Activated naive CD8-positive, alpha-beta T cell treated with anti-CD3 and anti-CD28 coated beads, Interleukin-2, amount 10 ng/mL, durations not matched to agents 7 days and 5 days (primary cell): ENCODE measurements around the gene TMEM8B. TPM values are rescaled to one million over a fixed set of nuclear protein-coding genes. Genes with fewer than 3 reads are reported as not detected.

ENCODE experiments used
- ATAC-seq: fragments of 150-1000 bp; cut with Tn5 transposase; one replicate; pipeline ENCODE4 v1.10.0; 2021; ENCODE audit warnings: low read depth, moderate library complexity
- POLR2A ChIA-PET: fragments of 350-600 bp; sonication (Branson Sonifier 250); formaldehyde crosslinking; loops from one replicate; lab custom pipeline; 2021; ENCODE audit warnings: antibody characterized with exemption; lab: Charles Lee
- DNase-seq: peaks from one replicate; pipeline ENCODE4 v3.0.0; 2021
- H3K27ac Mint-ChIP-seq: one replicate; pipeline ENCODE4 v1.8.0; 2022; ENCODE audit warnings: mild to moderate bottlenecking, mixed read lengths
- H3K27me3 Mint-ChIP-seq: one replicate; pipeline ENCODE4 v1.8.0; 2022; ENCODE audit warnings: mild to moderate bottlenecking, moderate library complexity, mixed read lengths
- H3K36me3 Mint-ChIP-seq: one replicate; pipeline ENCODE4 v1.8.0; 2021; ENCODE audit warnings: mild to moderate bottlenecking, mixed read lengths
- H3K4me1 Mint-ChIP-seq: one replicate; pipeline ENCODE4 v1.8.0; 2021; ENCODE audit warnings: mixed read lengths
- H3K4me3 Mint-ChIP-seq: one replicate; pipeline ENCODE4 v1.8.0; 2022; ENCODE audit warnings: mild to moderate bottlenecking, moderate library complexity, mixed read lengths
- H3K9me3 Mint-ChIP-seq: one replicate; pipeline ENCODE4 v1.8.0; 2021; ENCODE audit warnings: mixed read lengths
- total RNA-seq, 2 experiments: library from RNA; stranded (reverse); gene quantifications; one replicate each; pipeline ENCODE4 v1.2.3, GENCODE V29; 2021

The TMEM8B gene
- total RNA-seq, 2 experiments from 2014 or later = 5.9 to 6.1 TPM

GRCh38 chr9:35852876-35853865 is 24.1 kb downstream of the TMEM8B start:
- H3K4me3 Mint-ChIP-seq = no peak overlapping the region
- DNase-seq = no peak
- H3K27me3 Mint-ChIP-seq = peaks cover 3% of the 10 kb centered on the region
- no peak for ATAC-seq
- POLR2A ChIA-PET = no interaction called here
- H3K4me1 Mint-ChIP-seq = peaks cover 3% of the 10 kb centered on the region
- no peak overlapping the region for H3K27ac Mint-ChIP-seq
- H3K36me3 Mint-ChIP-seq = no peaks in the 10 kb centered on the region
- no peaks in the 10 kb centered on the region for H3K9me3 Mint-ChIP-seq

GRCh38 chr9:35854091-35854762 is 25.2 kb downstream of the TMEM8B start:
- Mint-ChIP-seq H3K27me3 (peaks cover 3% of the 10 kb centered on the region), H3K27ac (no peak overlapping the region), H3K36me3 (no peaks in the 10 kb centered on the region)

GRCh38 chr9:35856206-35856605 is 27.2 kb downstream of the TMEM8B start:
- Mint-ChIP-seq H3K4me1 (no peaks in the 10 kb centered on the region), H3K36me3 (no peaks in the 10 kb centered on the region), H3K9me3 (no peaks in the 10 kb centered on the region), H3K27me3 (peaks cover 3% of the 10 kb centered on the region), H3K4me3 (no peak overlapping the region), H3K27ac (no peak overlapping the region)
- ATAC-seq (no peak), DNase-seq (no peak)
- POLR2A ChIA-PET = no interaction called here

More at GRCh38 chr9:35854091-35854762, 25.2 kb downstream of the TMEM8B start:
- Mint-ChIP-seq H3K4me1 (no peaks in the 10 kb centered on the region), H3K4me3 (no peak overlapping the region), H3K9me3 (no peaks in the 10 kb centered on the region)
- ATAC-seq (no peak), DNase-seq (no peak)
- POLR2A ChIA-PET = no interaction called here

GRCh38 chr9:35856882-35857281 is 27.9 kb downstream of the TMEM8B start:
- Mint-ChIP-seq H3K4me3 (no peak overlapping the region), H3K36me3 (no peaks in the 10 kb centered on the region), H3K4me1 (no peaks in the 10 kb centered on the region), H3K9me3 (no peaks in the 10 kb centered on the region), H3K27ac (no peak overlapping the region), H3K27me3 (peaks cover 9% of the 10 kb centered on the region)
- POLR2A ChIA-PET = no interaction called here
- no peak for ATAC-seq
- no peak for DNase-seq

GRCh38 chr9:35858458-35858857 is 29.4 kb downstream of the TMEM8B start:
- Mint-ChIP-seq H3K9me3 (no peaks in the 10 kb centered on the region), H3K27ac (no peak overlapping the region), H3K4me1 (no peaks in the 10 kb centered on the region), H3K36me3 (no peaks in the 10 kb centered on the region), H3K4me3 (no peak overlapping the region), H3K27me3 (peaks cover 14% of the 10 kb centered on the region)
- no peak for DNase-seq
- POLR2A ChIA-PET = interaction anchor here (0.6 to 0.7 kb wide), 2 partner anchors 52 to 97 kb away, joined by 3 read pairs; no protein-coding TSS in a partner anchor
- no peak for ATAC-seq

- no peak overlapping the region for H3K4me3 Mint-ChIP-seq
- POLR2A ChIA-PET = no interaction called here
- H3K36me3 Mint-ChIP-seq = no peaks in the 10 kb centered on the region
- no peaks in the 10 kb centered on the region for H3K9me3 Mint-ChIP-seq
- H3K27me3 Mint-ChIP-seq = peaks cover 14% of the 10 kb centered on the region
- H3K27ac Mint-ChIP-seq = no peak overlapping the region
- DNase-seq (no peak), ATAC-seq (no peak)
- no peaks in the 10 kb centered on the region for H3K4me1 Mint-ChIP-seq
Observed at GRCh38 chr9:35859310-35859989, 30.4 kb downstream of the TMEM8B start.

- POLR2A ChIA-PET = no interaction called here
- Mint-ChIP-seq H3K27me3 (peaks cover 14% of the 10 kb centered on the region), H3K4me3 (no peak overlapping the region), H3K9me3 (no peaks in the 10 kb centered on the region), H3K27ac (no peak overlapping the region), H3K4me1 (no peaks in the 10 kb centered on the region), H3K36me3 (no peaks in the 10 kb centered on the region)
- DNase-seq (no peak), ATAC-seq (no peak)
Observed at GRCh38 chr9:35859990-35860339, 30.9 kb downstream of the TMEM8B start.

GRCh38 chr9:35861161-35861897 is 32.3 kb downstream of the TMEM8B start:
- Mint-ChIP-seq H3K36me3 (no peaks in the 10 kb centered on the region), H3K27me3 (peaks cover 18% of the 10 kb centered on the region), H3K9me3 (no peaks in the 10 kb centered on the region), H3K4me3 (no peak overlapping the region), H3K27ac (no peak overlapping the region), H3K4me1 (no peaks in the 10 kb centered on the region)
- DNase-seq (no peak), ATAC-seq (no peak)
- POLR2A ChIA-PET = no interaction called here

- Mint-ChIP-seq H3K4me1 (no peaks in the 10 kb centered on the region), H3K36me3 (no peaks in the 10 kb centered on the region), H3K4me3 (no peak overlapping the region), H3K27ac (no peak overlapping the region), H3K27me3 (peaks cover 18% of the 10 kb centered on the region), H3K9me3 (no peaks in the 10 kb centered on the region)
- DNase-seq = no peak
- POLR2A ChIA-PET = no interaction called here
- no peak for ATAC-seq
Observed at GRCh38 chr9:35862328-35862727, 33.3 kb downstream of the TMEM8B start.

- Mint-ChIP-seq H3K27me3 (peaks cover 18% of the 10 kb centered on the region), H3K4me1 (peaks cover under 1% of the 10 kb centered on the region), H3K27ac (no peak overlapping the region), H3K4me3 (no peak overlapping the region), H3K36me3 (no peaks in the 10 kb centered on the region), H3K9me3 (no peaks in the 10 kb centered on the region)
- no peak for DNase-seq
- no peak for ATAC-seq
- POLR2A ChIA-PET = interaction anchor here (0.5 kb wide), 1 partner anchor 268 kb away, joined by 3 read pairs; no protein-coding TSS in a partner anchor
Observed at GRCh38 chr9:35863583-35863982, 34.6 kb downstream of the TMEM8B start.

GRCh38 chr9:35864695-35865255 is 35.7 kb downstream of the TMEM8B start:
- POLR2A ChIA-PET = no interaction called here
- Mint-ChIP-seq H3K4me3 (no peak overlapping the region), H3K9me3 (no peaks in the 10 kb centered on the region), H3K36me3 (no peaks in the 10 kb centered on the region), H3K4me1 (peaks cover 2% of the 10 kb centered on the region), H3K27ac (no peak overlapping the region), H3K27me3 (peaks cover 18% of the 10 kb centered on the region)
- no peak for DNase-seq
- ATAC-seq = no peak

- POLR2A ChIA-PET = no interaction called here
Observed at GRCh38 chr9:35867538-35867937, 38.5 kb downstream of the TMEM8B start.

More at GRCh38 chr9:35867538-35867937, 38.5 kb downstream of the TMEM8B start:
- no peak for DNase-seq
- Mint-ChIP-seq H3K36me3 (no peaks in the 10 kb centered on the region), H3K4me1 (peaks cover 4% of the 10 kb centered on the region), H3K4me3 (no peak overlapping the region), H3K9me3 (no peaks in the 10 kb centered on the region), H3K27me3 (peaks cover 9% of the 10 kb centered on the region), H3K27ac (no peak overlapping the region)
- ATAC-seq = no peak
